ENCODE measurements around the gene CDH8.

DNA sequence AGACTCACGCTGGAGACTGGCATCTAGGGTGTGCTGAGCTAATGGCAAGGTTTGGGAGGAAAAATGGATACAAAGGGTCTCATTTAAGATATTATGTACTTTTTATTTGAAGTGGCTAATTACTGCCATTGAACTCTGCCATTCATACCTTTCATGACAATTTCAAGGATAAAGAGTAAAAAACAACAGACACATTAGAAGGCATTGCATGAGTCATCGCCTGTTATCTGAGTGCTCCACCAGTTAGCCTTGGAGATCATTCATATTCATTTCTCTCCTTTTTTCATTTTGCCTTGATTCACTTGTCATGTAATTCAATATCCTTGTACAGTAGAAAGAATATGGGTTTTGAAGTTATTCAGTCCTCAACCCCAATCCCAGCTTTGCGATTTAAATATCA, 109.5 kb downstream of the CDH8 start:
- TF ChIP-seq CTCF (IDR thresholded peaks at IDR 0.05) (no peak), EZH2 (IDR thresholded peaks at IDR 0.05; ENCODE audit: borderline replicate concordance, insufficient read depth, low read depth, low read length, poor library complexity, severe bottlenecking) (no peak)
